Measurements from ENCODE around the gene SLC5A6.

- TF ChIP-seq EZH2 (IDR thresholded peaks at IDR 0.05; ENCODE audit: borderline replicate concordance, insufficient read depth, low read depth, low read length, poor library complexity, severe bottlenecking) (no peak), CTCF (IDR thresholded peaks at IDR 0.05) (no peak)
These were observed 4.5 kb upstream of the SLC5A6 start for GRCh38 chr2:27216416-27217137.

Measured in B cell (primary cell).